ENCODE data around the gene COLQ.

DNA sequence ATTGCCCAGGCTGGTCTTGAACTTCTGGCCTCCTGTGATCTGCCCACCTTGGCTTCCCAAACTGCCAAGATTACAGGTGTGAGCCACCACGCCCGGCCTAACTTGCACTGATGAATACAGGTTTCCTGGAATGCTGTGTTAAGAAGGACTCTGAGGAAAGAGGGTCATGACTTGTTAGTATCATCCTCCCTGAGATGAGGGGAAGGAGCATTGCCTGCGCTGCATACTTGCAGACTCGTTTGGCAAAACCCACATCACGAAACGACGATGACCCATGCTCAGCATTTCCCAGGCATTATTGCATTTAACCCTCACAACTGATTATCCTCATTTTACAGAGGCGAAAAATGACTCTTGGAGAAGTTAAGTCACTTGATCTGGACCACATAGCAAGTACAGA, 18.9 kb downstream of the COLQ start:
- TF ChIP-seq POLR2A (IDR thresholded peaks at IDR 0.05; ENCODE audit: low read length) (no peak), GATA1 (IDR thresholded peaks at IDR 0.05; ENCODE audit: low read depth, low read length) (no peak)
